K562 treated with DMSO at 1 percent for 12 hours (cell line): ENCODE results near the gene GPHN. TPM values are rescaled to one million over a fixed set of nuclear protein-coding genes. Genes with fewer than 3 reads are reported as not detected.

ENCODE experiments used
- total RNA-seq: library from RNA; unstranded; fragments of 300-600 nt; gene quantifications from 2 replicates; pipeline ENCODE4 v1.2.3, GENCODE V29; 2022; ENCODE audit not compliant: insufficient read depth

Gene GPHN
- 5.3 and 13.1 TPM in 2 replicates for total RNA-seq

DNA sequence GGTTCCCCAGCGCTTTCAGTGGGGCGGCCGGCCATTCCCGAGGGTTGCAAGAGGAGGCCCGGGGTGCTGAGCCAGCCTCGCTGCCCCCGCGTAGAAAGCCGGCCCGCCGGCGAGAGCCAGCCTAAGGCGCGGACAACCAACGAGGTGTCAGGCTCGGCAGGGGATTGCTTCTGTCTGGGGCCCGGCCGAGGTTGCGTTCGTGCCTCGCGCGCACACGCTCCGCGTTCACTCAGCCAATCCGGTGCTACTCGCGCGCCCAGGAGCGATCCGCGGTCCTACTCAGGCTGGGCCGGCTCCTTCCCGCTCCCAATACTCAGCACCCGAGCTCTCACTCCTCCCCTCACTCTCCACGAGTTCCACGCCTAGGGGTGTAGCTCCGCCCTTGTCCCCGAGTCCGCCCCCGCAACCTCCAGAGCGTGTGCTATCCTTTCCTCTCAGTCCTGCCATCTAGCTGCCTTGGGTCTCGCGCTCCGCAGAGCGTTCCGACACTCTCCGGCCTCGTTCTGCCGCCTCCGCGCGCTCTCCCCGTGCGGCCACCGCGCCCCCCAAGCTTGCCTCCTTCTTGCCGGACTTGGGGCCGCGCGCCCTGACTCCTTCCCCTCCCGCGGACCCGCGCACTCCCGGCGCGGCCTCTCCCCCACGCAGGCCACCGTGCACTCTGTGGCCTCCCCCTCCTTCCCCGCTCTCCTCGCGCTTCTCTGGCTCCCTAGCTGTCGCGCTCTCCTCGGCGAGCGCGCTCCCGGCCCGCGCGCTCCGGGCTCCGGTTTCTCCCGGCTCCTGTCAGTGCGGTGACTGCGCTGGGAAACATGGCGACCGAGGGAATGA is at the start of gene GPHN:
Gene GPHN, plus strand, starts transcription at position 426 of the 825 bp plus-strand sequence.

GRCh38 chr14:66485910-66486421 is 22.0 kb upstream of the GPHN start, which contains the start of gene CCDC196:
Gene CCDC196 (plus strand): TSS chr14:66486371. CDS start chr14:66486503, 132 bp downstream.

Other genes starting within 250 kb of the GPHN start
- gene CCDC196, start 21.8 kb upstream of the GPHN start, total RNA-seq = not detected in 2 replicates